GM21515 (cell line): ENCODE measurements around the gene LIPC.

Experiments
- ATAC-seq: cut with Tn5 transposase; IDR thresholded peaks from one replicate; pipeline ENCODE4 v1.9.1; 2021; ENCODE audit not compliant: unreplicated experiment

Gene LIPC

GRCh38 chr15:58530056-58530590 lies 98.3 kb downstream of the LIPC start:
- no peak for ATAC-seq

- ATAC-seq = no peak
These were observed 100.3 kb downstream of the LIPC start for GRCh38 chr15:58532126-58532525.

DNA sequence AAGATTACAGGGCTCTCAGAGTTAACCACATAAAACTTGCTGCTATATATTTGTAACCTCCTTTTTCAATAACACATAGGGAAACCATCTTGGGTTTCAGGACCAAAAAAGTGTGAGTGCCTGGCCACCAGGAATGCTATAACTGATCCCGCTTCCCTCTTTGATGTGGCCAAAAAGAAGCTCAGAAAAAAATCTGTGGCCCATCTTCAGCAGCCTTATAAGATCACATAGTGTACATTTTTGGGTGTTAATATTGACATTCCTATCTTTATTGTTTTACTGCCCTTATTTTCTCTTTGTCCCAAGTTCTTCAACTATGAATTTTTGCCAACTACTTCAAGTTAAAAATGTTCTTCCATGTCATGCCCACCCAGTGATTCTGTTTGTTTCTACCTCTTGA lies 102.8 kb downstream of the LIPC start:
- no peak for ATAC-seq

GRCh38 chr15:58535337-58535736 lies 103.5 kb downstream of the LIPC start:
- ATAC-seq = no peak

GRCh38 chr15:58535894-58536293 lies 104.1 kb downstream of the LIPC start:
- no peak for ATAC-seq

- no peak for ATAC-seq
These were observed 104.6 kb downstream of the LIPC start for GRCh38 chr15:58536414-58536813.

DNA sequence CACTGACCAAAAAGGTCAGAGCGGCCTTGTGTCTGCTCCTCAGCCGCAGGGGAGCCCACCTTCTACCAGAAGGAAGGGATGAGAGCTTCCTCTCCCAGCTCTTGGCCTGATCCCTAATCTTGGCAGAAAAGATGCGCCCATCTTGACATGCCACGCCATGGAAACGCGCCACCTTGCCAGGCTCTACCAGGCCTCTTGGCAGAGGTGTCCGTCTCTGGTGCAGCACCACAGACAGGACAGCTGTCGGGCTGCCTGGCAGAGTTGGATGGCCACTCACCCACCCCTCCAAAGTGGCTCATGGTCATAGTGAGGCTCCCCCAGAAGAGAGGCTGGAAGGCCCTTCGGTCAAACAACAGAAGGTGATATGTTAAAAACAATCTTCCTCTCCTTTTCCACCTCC lies 105.2 kb downstream of the LIPC start:
- no peak for ATAC-seq

- ATAC-seq = no peak
These were observed 106.5 kb downstream of the LIPC start for GRCh38 chr15:58538225-58538727.

- no peak for ATAC-seq
These were observed 107.1 kb downstream of the LIPC start for GRCh38 chr15:58538901-58539300.

DNA sequence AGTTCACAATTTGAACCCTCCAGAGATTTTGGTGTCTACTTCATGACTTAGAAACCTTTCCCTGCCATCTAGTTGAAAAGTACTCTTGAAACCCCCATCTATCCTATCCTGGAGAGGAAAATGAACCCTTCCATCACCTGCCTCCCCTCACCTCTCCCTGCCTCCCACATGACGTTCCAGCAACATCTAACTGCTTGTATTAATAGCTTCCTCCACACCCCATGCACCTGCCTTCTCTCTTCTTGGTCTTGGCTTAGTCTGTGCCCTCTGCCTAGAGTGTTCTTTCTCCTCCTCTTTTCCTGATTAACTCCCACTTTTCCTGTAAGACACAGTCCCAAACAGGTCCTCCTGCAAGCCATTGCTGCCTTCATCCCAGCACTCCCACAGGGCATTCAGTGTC lies 107.8 kb downstream of the LIPC start:
- no peak for ATAC-seq

- ATAC-seq = no peak
These were observed 109.8 kb downstream of the LIPC start for GRCh38 chr15:58541410-58542087.

- ATAC-seq = no peak
These were observed 112.0 kb downstream of the LIPC start for GRCh38 chr15:58543664-58544335.

DNA sequence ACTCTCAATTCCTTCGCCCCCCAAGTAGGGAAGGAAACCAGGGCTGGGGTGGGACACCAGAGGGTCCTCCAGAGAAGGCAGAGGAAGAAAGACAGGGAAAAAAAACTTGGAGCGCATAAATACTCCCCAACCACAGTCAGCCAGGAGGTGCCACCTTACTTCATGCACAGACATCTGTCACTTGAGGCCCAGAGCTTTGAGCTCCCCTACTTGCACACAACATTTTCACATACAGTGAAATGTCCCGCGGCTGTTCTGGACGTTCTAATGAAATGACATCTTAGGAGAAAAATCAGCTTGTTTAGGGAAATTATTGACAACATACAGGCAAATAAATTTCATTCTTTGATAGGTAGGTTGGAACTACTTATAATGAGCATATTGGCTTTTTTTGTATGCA lies 113.0 kb downstream of the LIPC start:
- ATAC-seq = no peak

DNA sequence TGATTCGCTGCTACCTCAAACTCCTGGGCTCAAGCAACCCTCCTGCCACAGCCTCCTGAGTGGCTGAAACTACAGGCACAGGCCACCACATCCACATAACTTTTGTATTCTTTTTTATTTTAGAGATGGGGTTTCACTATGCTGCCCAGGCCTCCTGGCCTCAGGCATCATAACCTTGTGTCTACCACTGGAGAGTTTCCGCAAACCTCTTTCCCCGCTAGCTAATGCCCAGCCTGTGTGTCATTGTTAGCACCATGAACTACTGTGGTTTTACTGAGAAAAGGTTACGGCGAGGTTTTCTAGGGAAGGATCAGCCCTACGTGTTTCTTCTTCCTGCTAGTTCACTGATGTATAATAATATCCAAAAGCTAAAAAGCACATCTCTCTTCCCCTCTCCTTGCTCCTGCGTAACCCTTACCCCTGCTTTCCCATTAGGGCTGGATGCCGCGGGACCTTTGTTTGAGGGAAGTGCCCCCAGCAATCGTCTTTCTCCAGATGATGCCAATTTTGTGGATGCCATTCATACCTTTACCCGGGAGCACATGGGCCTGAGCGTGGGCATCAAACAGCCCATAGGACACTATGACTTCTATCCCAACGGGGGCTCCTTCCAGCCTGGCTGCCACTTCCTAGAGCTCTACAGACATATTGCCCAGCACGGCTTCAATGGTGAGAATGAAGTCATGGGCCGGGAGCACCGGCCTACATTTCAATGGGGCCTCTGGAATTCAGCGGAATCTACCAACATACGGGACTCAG lies 113.7 kb downstream of the LIPC start:
- no peak for ATAC-seq

GRCh38 chr15:58546066-58546591 lies 114.3 kb downstream of the LIPC start:
- no peak for ATAC-seq

- no peak for ATAC-seq
These were observed 115.1 kb downstream of the LIPC start for GRCh38 chr15:58546635-58547627.

- ATAC-seq = no peak
These were observed 116.0 kb downstream of the LIPC start for GRCh38 chr15:58547628-58548307.

DNA sequence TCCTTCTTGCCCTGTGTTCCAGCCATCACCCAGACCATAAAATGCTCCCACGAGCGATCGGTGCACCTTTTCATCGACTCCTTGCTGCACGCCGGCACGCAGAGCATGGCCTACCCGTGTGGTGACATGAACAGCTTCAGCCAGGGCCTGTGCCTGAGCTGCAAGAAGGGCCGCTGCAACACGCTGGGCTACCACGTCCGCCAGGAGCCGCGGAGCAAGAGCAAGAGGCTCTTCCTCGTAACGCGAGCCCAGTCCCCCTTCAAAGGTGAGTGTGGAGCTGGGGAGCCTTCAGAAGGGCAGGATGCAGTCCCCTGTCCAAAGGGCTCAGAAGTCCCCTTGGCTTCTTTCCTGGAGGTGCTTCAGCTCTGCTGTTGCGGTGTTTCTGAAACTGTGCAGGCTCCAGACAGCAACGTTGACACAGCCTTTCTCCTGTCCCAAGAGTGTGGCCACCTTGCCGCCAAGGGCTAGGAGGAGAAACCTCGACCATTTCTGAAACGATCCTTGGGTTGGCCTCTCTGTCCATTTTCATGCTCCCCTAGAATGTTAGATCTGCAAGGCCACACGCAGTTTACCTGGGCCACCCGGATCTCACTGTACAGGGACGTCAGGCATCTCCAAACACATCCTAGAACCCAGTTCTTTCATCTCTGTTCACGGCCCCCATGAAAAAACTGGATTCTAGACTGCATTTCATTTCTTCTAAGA lies 116.7 kb downstream of the LIPC start:
- ATAC-seq = no peak
